GM19043 (cell line): ENCODE data around the gene TFIP11.

Experiments used
- ATAC-seq: cut with Tn5 transposase; IDR thresholded peaks from one replicate; pipeline ENCODE4 v1.9.1; 2021; ENCODE audit warnings: low read depth; ENCODE audit not compliant: unreplicated experiment

Gene TFIP11

GRCh38 chr22:26514419-26515161, 2.3 kb upstream of the TFIP11 start:
- ATAC-seq: no peak

GRCh38 chr22:26513838-26514237, 1.6 kb upstream of the TFIP11 start:
- no peak for ATAC-seq

GRCh38 chr22:26508148-26508547, 4.1 kb downstream of the TFIP11 start:
- ATAC-seq: no peak

GRCh38 chr22:26503758-26504157, 8.5 kb downstream of the TFIP11 start:
- no peak for ATAC-seq

- no peak for ATAC-seq
Measured at GRCh38 chr22:26502688-26503561, 9.3 kb downstream of the TFIP11 start.

- no peak for ATAC-seq
Measured at GRCh38 chr22:26501996-26502395, 10.3 kb downstream of the TFIP11 start.

GRCh38 chr22:26499188-26499703, 13.0 kb downstream of the TFIP11 start:
- ATAC-seq: no peak

- no peak for ATAC-seq
Measured at GRCh38 chr22:26496456-26496855, 15.8 kb downstream of the TFIP11 start.

GRCh38 chr22:26494506-26494905, 17.8 kb downstream of the TFIP11 start:
- no peak for ATAC-seq

GRCh38 chr22:26492220-26492619, 20.1 kb downstream of the TFIP11 start:
- ATAC-seq: no peak

- no peak for ATAC-seq
Measured at GRCh38 chr22:26489447-26490036, 22.7 kb downstream of the TFIP11 start.

- ATAC-seq: no peak
Measured at GRCh38 chr22:26487996-26488395, 24.3 kb downstream of the TFIP11 start.

- no peak for ATAC-seq
Measured at GRCh38 chr22:26486394-26486793, 25.9 kb downstream of the TFIP11 start.

- ATAC-seq: no peak
Measured at GRCh38 chr22:26485806-26486390, 26.4 kb downstream of the TFIP11 start.

- ATAC-seq: no peak
Measured at GRCh38 chr22:26485013-26485412, 27.3 kb downstream of the TFIP11 start.

GRCh38 chr22:26484360-26484706, 27.9 kb downstream of the TFIP11 start:
- ATAC-seq: no peak

GRCh38 chr22:26483439-26484359, 28.6 kb downstream of the TFIP11 start, which contains the start of the genes HPS4 and SRRD:
HPS4 (minus strand) TSS chr22:26483783; CDS start chr22:26481762, 2,021 bp downstream.
SRRD (plus strand) TSS chr22:26483877; CDS start chr22:26483891, 14 bp downstream.
- no peak for ATAC-seq

- no peak for ATAC-seq
Measured at GRCh38 chr22:26483043-26483438, 29.2 kb downstream of the TFIP11 start.

GRCh38 chr22:26482161-26482560, 30.1 kb downstream of the TFIP11 start:
- no peak for ATAC-seq

GRCh38 chr22:26481694-26482093, 30.6 kb downstream of the TFIP11 start:
- ATAC-seq: no peak
